Liver (tissue), 3 donors: ENCODE data around the gene EXOC4.

ENCODE experiments used
- FOXA2 ChIP-seq: IDR thresholded peaks from 2 replicates; pipeline ENCODE4 v1.6.1; 2016; ENCODE audit warnings: antibody characterized with exemption
- GABPA ChIP-seq, 2 donors: IDR thresholded peaks in 1 of 2; conservative IDR thresholded peaks in 1 of 2; 2 replicates each; pipeline ENCODE4 v1.6.1; 2016; ENCODE audit warnings: antibody characterized with exemption in 2 of 2, mild to moderate bottlenecking in 1 of 2, moderate library complexity in 1 of 2
- HNF4A ChIP-seq, 2 donors: conservative IDR thresholded peaks; 2 replicates each; pipeline ENCODE4 v1.6.1; 2016; ENCODE audit warnings: antibody characterized with exemption in 2 of 2, mild to moderate bottlenecking in 2 of 2
- MAX ChIP-seq: IDR thresholded peaks from 2 replicates; pipeline ENCODE4 v1.6.1; 2016; ENCODE audit warnings: antibody characterized with exemption
- RAD21 ChIP-seq, 2 donors: IDR thresholded peaks; 2 replicates each; pipeline ENCODE4 v1.6.1; 2016; ENCODE audit warnings: antibody characterized with exemption in 2 of 2, mild to moderate bottlenecking in 2 of 2
- RXRA ChIP-seq, 2 donors: IDR thresholded peaks; 2 replicates each; pipeline ENCODE4 v1.6.1; 2017 to 2018; ENCODE audit warnings: antibody characterized with exemption in 2 of 2, mild to moderate bottlenecking in 1 of 2
- SP1 ChIP-seq: IDR thresholded peaks from 2 replicates; pipeline ENCODE4 v1.6.1; 2018; ENCODE audit warnings: antibody characterized with exemption, mild to moderate bottlenecking
- TAF1 ChIP-seq: conservative IDR thresholded peaks from 2 replicates; pipeline ENCODE4 v1.6.1; 2016; ENCODE audit warnings: antibody characterized with exemption, mild to moderate bottlenecking
- YY1 ChIP-seq: IDR thresholded peaks from 2 replicates; pipeline ENCODE4 v1.6.1; 2016; ENCODE audit warnings: antibody characterized with exemption, mild to moderate bottlenecking
- TF ChIP-seq, protein P1 (sequence below): fragments of 150-350 bp; IDR thresholded peaks from 2 replicates; pipeline ENCODE4 v1.5.1; 2017; ENCODE audit warnings: improper control_type of control experiment, low read depth, low read length; ENCODE audit not compliant: missing input control
- TF ChIP-seq, protein P2 (sequence below): IDR thresholded peaks from 2 replicates; pipeline ENCODE4 v1.6.1; 2016; ENCODE audit warnings: antibody characterized with exemption
- TF ChIP-seq, protein P3 (sequence below): IDR thresholded peaks from 2 replicates; pipeline ENCODE4 v1.6.1; 2016; ENCODE audit warnings: antibody characterized with exemption, mild to moderate bottlenecking
- TF ChIP-seq, protein P4 (sequence below): IDR thresholded peaks from 2 replicates; pipeline ENCODE4 v1.6.1; 2016; ENCODE audit warnings: antibody characterized with exemption
- donor health status: healthy.
- donor health status: healthy.

DNA sequence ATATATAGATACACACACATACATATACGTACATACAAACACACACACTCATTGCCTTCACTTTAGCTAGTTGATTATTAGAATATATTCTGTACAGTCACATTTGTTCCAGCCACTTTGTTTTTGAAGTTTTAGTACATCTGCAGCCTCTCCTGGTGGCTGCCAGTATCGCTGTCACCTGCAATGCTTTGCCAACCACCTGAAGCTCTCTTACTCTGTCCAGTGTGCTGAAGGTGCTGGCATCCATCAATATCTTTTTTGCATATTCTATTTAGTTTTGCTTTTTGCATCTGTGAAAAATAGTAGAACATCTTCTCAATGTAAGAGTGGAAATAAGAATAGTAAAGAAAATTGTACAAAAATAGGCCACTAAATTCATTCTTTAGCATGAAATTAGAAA is 388.6 kb downstream of the EXOC4 start:
- no peak for TF ChIP-seq HNF4A (conservative IDR thresholded peaks at IDR 0.05)
- TF ChIP-seq, protein P1, sequence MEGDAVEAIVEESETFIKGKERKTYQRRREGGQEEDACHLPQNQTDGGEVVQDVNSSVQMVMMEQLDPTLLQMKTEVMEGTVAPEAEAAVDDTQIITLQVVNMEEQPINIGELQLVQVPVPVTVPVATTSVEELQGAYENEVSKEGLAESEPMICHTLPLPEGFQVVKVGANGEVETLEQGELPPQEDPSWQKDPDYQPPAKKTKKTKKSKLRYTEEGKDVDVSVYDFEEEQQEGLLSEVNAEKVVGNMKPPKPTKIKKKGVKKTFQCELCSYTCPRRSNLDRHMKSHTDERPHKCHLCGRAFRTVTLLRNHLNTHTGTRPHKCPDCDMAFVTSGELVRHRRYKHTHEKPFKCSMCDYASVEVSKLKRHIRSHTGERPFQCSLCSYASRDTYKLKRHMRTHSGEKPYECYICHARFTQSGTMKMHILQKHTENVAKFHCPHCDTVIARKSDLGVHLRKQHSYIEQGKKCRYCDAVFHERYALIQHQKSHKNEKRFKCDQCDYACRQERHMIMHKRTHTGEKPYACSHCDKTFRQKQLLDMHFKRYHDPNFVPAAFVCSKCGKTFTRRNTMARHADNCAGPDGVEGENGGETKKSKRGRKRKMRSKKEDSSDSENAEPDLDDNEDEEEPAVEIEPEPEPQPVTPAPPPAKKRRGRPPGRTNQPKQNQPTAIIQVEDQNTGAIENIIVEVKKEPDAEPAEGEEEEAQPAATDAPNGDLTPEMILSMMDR = no peak
- TF ChIP-seq, protein P2, sequence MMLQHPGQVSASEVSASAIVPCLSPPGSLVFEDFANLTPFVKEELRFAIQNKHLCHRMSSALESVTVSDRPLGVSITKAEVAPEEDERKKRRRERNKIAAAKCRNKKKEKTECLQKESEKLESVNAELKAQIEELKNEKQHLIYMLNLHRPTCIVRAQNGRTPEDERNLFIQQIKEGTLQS = no peak
- no peak for TF ChIP-seq MAX
- TF ChIP-seq, protein P3, sequence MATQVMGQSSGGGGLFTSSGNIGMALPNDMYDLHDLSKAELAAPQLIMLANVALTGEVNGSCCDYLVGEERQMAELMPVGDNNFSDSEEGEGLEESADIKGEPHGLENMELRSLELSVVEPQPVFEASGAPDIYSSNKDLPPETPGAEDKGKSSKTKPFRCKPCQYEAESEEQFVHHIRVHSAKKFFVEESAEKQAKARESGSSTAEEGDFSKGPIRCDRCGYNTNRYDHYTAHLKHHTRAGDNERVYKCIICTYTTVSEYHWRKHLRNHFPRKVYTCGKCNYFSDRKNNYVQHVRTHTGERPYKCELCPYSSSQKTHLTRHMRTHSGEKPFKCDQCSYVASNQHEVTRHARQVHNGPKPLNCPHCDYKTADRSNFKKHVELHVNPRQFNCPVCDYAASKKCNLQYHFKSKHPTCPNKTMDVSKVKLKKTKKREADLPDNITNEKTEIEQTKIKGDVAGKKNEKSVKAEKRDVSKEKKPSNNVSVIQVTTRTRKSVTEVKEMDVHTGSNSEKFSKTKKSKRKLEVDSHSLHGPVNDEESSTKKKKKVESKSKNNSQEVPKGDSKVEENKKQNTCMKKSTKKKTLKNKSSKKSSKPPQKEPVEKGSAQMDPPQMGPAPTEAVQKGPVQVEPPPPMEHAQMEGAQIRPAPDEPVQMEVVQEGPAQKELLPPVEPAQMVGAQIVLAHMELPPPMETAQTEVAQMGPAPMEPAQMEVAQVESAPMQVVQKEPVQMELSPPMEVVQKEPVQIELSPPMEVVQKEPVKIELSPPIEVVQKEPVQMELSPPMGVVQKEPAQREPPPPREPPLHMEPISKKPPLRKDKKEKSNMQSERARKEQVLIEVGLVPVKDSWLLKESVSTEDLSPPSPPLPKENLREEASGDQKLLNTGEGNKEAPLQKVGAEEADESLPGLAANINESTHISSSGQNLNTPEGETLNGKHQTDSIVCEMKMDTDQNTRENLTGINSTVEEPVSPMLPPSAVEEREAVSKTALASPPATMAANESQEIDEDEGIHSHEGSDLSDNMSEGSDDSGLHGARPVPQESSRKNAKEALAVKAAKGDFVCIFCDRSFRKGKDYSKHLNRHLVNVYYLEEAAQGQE = peak; percentile 54
- no peak for TF ChIP-seq FOXA2
- TF ChIP-seq TAF1 = no peak
- no peak for TF ChIP-seq RAD21 (IDR thresholded peaks at IDR 0.05)
- no peak for TF ChIP-seq SP1
- TF ChIP-seq YY1 = no peak
- TF ChIP-seq, protein P4, sequence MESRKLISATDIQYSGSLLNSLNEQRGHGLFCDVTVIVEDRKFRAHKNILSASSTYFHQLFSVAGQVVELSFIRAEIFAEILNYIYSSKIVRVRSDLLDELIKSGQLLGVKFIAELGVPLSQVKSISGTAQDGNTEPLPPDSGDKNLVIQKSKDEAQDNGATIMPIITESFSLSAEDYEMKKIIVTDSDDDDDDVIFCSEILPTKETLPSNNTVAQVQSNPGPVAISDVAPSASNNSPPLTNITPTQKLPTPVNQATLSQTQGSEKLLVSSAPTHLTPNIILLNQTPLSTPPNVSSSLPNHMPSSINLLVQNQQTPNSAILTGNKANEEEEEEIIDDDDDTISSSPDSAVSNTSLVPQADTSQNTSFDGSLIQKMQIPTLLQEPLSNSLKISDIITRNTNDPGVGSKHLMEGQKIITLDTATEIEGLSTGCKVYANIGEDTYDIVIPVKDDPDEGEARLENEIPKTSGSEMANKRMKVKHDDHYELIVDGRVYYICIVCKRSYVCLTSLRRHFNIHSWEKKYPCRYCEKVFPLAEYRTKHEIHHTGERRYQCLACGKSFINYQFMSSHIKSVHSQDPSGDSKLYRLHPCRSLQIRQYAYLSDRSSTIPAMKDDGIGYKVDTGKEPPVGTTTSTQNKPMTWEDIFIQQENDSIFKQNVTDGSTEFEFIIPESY = no peak
- no peak for TF ChIP-seq RXRA (IDR thresholded peaks at IDR 0.05)
- TF ChIP-seq GABPA (IDR thresholded peaks at IDR 0.05 in 1 of 2, conservative IDR thresholded peaks at IDR 0.05 in 1 of 2) = no peak
